ENCODE measurements around the gene SSR1.

DNA sequence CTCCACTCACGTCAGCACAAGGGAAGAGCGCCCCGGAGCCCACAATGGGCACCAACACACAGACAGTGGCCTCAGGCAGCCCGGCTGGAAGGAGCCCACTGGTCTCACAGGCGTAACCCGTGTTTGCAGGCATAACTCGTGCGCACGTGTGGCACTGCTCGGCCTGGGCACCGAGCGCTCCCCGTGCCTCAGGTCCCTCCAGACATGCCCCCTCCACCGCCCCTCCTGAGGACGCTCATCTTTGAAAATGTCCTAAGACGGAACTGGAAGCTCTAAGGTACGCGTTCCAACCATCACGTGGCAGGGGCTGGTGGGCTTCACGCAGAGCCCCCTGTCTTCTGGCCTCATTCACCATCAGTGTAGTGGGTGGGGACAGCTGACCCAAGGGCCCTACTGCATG is 44.6 kb downstream of the SSR1 start:
- no peak for TF ChIP-seq PRPF4 (IDR thresholded peaks at IDR 0.05; ENCODE audit: insufficient read depth, low read depth, low read length, poor library complexity, severe bottlenecking)
- no peak for TF ChIP-seq TBP (optimal IDR thresholded peaks at IDR 0.05; ENCODE audit: low read depth, low read length)
- TF ChIP-seq, protein P1, sequence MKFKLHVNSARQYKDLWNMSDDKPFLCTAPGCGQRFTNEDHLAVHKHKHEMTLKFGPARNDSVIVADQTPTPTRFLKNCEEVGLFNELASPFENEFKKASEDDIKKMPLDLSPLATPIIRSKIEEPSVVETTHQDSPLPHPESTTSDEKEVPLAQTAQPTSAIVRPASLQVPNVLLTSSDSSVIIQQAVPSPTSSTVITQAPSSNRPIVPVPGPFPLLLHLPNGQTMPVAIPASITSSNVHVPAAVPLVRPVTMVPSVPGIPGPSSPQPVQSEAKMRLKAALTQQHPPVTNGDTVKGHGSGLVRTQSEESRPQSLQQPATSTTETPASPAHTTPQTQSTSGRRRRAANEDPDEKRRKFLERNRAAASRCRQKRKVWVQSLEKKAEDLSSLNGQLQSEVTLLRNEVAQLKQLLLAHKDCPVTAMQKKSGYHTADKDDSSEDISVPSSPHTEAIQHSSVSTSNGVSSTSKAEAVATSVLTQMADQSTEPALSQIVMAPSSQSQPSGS (CRISPR knock-in tag; IDR thresholded peaks at IDR 0.05) = no peak
- TF ChIP-seq, protein P2, sequence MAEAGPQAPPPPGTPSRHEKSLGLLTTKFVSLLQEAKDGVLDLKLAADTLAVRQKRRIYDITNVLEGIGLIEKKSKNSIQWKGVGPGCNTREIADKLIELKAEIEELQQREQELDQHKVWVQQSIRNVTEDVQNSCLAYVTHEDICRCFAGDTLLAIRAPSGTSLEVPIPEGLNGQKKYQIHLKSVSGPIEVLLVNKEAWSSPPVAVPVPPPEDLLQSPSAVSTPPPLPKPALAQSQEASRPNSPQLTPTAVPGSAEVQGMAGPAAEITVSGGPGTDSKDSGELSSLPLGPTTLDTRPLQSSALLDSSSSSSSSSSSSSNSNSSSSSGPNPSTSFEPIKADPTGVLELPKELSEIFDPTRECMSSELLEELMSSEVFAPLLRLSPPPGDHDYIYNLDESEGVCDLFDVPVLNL (CRISPR knock-in tag; IDR thresholded peaks at IDR 0.05; ENCODE audit: low read depth) = no peak
- TF ChIP-seq, protein P3, sequence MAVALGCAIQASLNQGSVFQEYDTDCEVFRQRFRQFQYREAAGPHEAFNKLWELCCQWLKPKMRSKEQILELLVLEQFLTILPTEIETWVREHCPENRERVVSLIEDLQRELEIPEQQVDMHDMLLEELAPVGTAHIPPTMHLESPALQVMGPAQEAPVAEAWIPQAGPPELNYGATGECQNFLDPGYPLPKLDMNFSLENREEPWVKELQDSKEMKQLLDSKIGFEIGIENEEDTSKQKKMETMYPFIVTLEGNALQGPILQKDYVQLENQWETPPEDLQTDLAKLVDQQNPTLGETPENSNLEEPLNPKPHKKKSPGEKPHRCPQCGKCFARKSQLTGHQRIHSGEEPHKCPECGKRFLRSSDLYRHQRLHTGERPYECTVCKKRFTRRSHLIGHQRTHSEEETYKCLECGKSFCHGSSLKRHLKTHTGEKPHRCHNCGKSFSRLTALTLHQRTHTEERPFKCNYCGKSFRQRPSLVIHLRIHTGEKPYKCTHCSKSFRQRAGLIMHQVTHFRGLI (CRISPR knock-in tag; IDR thresholded peaks at IDR 0.05) = no peak
